ENCODE measurements around the gene RETNLB. TPM values are rescaled to one million over a fixed set of nuclear protein-coding genes. Genes with fewer than 3 reads are reported as not detected.

Gene RETNLB
- total RNA-seq, 1 experiment from 2014 or later = not detected

- H3K27me3 Mint-ChIP-seq (ENCODE audit: low read depth) = no peaks in the 10 kb centered on the region; the same call in 1 of the 2 replicates
- no peaks in the 10 kb centered on the region for H3K36me3 Mint-ChIP-seq
- no peak overlapping the region for H3K4me3 Mint-ChIP-seq
- DNase-seq (ENCODE audit: low spot score) = no peak
- ChIA-PET CTCF (no interaction called here), POLR2A (no interaction called here)
- no peaks in the 10 kb centered on the region for H3K4me1 Mint-ChIP-seq
- no peak for TF ChIP-seq GABPB1 (CRISPR knock-in tag; IDR thresholded peaks at IDR 0.05)
- no peak for TF ChIP-seq NR1H2 (CRISPR knock-in tag; IDR thresholded peaks at IDR 0.05)
- TF ChIP-seq ESRRA (CRISPR knock-in tag; IDR thresholded peaks at IDR 0.05; ENCODE audit: borderline replicate concordance) = no peak
- no peak overlapping the region for H3K27ac Mint-ChIP-seq
- H3K9me3 Mint-ChIP-seq = no peaks in the 10 kb centered on the region
- no peak for ATAC-seq
Measured at GRCh38 chr3:108724101-108724500, 33.1 kb downstream of the RETNLB start.

DNA sequence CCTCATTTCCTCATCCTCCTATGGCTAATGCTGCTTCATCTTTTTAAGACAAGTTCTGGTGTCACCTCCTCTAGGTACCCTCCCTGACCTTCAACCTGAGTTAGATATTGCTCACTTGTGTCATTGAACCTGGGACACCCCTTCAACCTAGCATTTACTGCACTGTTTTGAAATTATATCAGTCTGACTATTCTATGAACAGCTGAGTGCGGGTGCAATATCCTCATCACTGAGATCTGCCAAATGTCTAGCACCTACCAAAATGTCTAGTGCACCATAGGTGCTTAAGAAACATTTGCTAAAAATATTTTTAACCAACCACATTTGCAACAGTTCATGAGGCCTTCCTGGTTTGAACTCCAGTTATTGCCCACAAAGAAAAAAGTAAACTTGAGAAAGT lies 34.5 kb downstream of the RETNLB start:
- CTCF ChIA-PET = no interaction called here
- no peak for ATAC-seq
- no peaks in the 10 kb centered on the region for H3K9me3 Mint-ChIP-seq

More for the DNA sequence above, 34.5 kb downstream of the RETNLB start:
- no peak overlapping the region for H3K4me3 Mint-ChIP-seq
- no peak for DNase-seq (ENCODE audit: low spot score)
- no peaks in the 10 kb centered on the region for H3K36me3 Mint-ChIP-seq
- H3K27me3 Mint-ChIP-seq (ENCODE audit: low read depth) = no peaks in the 10 kb centered on the region; the same call in 1 of the 2 replicates
- H3K4me1 Mint-ChIP-seq = no peaks in the 10 kb centered on the region
- POLR2A ChIA-PET = no interaction called here
- TF ChIP-seq, protein P1, sequence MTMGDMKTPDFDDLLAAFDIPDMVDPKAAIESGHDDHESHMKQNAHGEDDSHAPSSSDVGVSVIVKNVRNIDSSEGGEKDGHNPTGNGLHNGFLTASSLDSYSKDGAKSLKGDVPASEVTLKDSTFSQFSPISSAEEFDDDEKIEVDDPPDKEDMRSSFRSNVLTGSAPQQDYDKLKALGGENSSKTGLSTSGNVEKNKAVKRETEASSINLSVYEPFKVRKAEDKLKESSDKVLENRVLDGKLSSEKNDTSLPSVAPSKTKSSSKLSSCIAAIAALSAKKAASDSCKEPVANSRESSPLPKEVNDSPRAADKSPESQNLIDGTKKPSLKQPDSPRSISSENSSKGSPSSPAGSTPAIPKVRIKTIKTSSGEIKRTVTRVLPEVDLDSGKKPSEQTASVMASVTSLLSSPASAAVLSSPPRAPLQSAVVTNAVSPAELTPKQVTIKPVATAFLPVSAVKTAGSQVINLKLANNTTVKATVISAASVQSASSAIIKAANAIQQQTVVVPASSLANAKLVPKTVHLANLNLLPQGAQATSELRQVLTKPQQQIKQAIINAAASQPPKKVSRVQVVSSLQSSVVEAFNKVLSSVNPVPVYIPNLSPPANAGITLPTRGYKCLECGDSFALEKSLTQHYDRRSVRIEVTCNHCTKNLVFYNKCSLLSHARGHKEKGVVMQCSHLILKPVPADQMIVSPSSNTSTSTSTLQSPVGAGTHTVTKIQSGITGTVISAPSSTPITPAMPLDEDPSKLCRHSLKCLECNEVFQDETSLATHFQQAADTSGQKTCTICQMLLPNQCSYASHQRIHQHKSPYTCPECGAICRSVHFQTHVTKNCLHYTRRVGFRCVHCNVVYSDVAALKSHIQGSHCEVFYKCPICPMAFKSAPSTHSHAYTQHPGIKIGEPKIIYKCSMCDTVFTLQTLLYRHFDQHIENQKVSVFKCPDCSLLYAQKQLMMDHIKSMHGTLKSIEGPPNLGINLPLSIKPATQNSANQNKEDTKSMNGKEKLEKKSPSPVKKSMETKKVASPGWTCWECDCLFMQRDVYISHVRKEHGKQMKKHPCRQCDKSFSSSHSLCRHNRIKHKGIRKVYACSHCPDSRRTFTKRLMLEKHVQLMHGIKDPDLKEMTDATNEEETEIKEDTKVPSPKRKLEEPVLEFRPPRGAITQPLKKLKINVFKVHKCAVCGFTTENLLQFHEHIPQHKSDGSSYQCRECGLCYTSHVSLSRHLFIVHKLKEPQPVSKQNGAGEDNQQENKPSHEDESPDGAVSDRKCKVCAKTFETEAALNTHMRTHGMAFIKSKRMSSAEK (CRISPR knock-in tag; IDR thresholded peaks at IDR 0.05; ENCODE audit: borderline replicate concordance) = no peak
- no peak for TF ChIP-seq FOXP1 (CRISPR knock-in tag; IDR thresholded peaks at IDR 0.05; ENCODE audit: borderline replicate concordance)
- TF ChIP-seq ELF4 (CRISPR knock-in tag; IDR thresholded peaks at IDR 0.05; ENCODE audit: low read depth) = no peak
- TF ChIP-seq SMAD3 (CRISPR knock-in tag; IDR thresholded peaks at IDR 0.05; ENCODE audit: borderline replicate concordance) = no peak
- no peak for TF ChIP-seq PRRX2 (CRISPR knock-in tag; IDR thresholded peaks at IDR 0.05)
- TF ChIP-seq IRF1 (CRISPR knock-in tag; IDR thresholded peaks at IDR 0.05) = no peak
- no peak for TF ChIP-seq MYBL2 (CRISPR knock-in tag; IDR thresholded peaks at IDR 0.05)
- no peak for TF ChIP-seq E2F1 (CRISPR knock-in tag; IDR thresholded peaks at IDR 0.05)
- TF ChIP-seq, protein P2, sequence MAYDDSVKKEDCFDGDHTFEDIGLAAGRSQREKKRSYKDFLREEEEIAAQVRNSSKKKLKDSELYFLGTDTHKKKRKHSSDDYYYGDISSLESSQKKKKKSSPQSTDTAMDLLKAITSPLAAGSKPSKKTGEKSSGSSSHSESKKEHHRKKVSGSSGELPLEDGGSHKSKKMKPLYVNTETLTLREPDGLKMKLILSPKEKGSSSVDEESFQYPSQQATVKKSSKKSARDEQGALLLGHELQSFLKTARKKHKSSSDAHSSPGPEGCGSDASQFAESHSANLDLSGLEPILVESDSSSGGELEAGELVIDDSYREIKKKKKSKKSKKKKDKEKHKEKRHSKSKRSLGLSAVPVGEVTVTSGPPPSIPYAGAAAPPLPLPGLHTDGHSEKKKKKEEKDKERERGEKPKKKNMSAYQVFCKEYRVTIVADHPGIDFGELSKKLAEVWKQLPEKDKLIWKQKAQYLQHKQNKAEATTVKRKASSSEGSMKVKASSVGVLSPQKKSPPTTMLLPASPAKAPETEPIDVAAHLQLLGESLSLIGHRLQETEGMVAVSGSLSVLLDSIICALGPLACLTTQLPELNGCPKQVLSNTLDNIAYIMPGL (CRISPR knock-in tag; IDR thresholded peaks at IDR 0.05) = no peak
- no peak for TF ChIP-seq GTF2I (CRISPR knock-in tag; conservative IDR thresholded peaks at IDR 0.05)
- TF ChIP-seq, protein P3, sequence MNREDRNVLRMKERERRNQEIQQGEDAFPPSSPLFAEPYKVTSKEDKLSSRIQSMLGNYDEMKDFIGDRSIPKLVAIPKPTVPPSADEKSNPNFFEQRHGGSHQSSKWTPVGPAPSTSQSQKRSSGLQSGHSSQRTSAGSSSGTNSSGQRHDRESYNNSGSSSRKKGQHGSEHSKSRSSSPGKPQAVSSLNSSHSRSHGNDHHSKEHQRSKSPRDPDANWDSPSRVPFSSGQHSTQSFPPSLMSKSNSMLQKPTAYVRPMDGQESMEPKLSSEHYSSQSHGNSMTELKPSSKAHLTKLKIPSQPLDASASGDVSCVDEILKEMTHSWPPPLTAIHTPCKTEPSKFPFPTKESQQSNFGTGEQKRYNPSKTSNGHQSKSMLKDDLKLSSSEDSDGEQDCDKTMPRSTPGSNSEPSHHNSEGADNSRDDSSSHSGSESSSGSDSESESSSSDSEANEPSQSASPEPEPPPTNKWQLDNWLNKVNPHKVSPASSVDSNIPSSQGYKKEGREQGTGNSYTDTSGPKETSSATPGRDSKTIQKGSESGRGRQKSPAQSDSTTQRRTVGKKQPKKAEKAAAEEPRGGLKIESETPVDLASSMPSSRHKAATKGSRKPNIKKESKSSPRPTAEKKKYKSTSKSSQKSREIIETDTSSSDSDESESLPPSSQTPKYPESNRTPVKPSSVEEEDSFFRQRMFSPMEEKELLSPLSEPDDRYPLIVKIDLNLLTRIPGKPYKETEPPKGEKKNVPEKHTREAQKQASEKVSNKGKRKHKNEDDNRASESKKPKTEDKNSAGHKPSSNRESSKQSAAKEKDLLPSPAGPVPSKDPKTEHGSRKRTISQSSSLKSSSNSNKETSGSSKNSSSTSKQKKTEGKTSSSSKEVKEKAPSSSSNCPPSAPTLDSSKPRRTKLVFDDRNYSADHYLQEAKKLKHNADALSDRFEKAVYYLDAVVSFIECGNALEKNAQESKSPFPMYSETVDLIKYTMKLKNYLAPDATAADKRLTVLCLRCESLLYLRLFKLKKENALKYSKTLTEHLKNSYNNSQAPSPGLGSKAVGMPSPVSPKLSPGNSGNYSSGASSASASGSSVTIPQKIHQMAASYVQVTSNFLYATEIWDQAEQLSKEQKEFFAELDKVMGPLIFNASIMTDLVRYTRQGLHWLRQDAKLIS (CRISPR knock-in tag; IDR thresholded peaks at IDR 0.05; ENCODE audit: borderline replicate concordance) = no peak
- TF ChIP-seq TP53 (CRISPR knock-in tag; IDR thresholded peaks at IDR 0.05) = no peak
- TF ChIP-seq MAX (CRISPR knock-in tag; IDR thresholded peaks at IDR 0.05) = no peak
- no peak for TF ChIP-seq ZBTB21 (CRISPR knock-in tag; IDR thresholded peaks at IDR 0.05; ENCODE audit: borderline replicate concordance)
- TF ChIP-seq ZNF263 (CRISPR knock-in tag; IDR thresholded peaks at IDR 0.05; ENCODE audit: low read depth) = no peak
- no peak overlapping the region for H3K27ac Mint-ChIP-seq
